Measurements from ENCODE around the gene WDPCP.
"Not testable (repeated sequence)": the region's sequence is repeated elsewhere in the genome, so short reads cannot be mapped to it uniquely, and the experiment has no call there.

The WDPCP gene

DNA sequence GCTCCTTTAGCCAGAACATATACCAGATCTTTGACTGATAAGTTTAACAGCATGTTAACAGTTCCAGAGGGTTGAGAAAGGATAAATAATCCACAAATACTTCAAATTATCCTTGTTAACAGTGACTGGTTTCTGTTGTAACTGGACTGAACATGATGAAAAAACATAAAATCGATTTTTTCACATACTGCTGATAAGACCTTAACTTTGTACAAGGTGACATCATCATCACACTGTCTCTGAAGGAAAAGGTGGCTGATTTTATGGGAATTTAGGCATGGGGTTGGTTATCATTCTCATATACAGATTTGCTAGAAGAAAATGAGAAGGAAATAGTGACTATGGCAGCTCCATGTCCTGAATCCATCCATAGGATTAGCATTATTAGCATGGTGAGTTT lies 501.6 kb downstream of the WDPCP start:
- H3K36me3 ChIP-seq (ENCODE audit: insufficient read depth, low read length), result no peaks in the 10 kb centered on the region
- no peak overlapping the region for H3K27ac ChIP-seq
- TF ChIP-seq POLR2AphosphoS5 (IDR thresholded peaks at IDR 0.05; ENCODE audit: borderline replicate concordance, low read depth, low read length) (no peak), FOXP2 (optimal IDR thresholded peaks at IDR 0.05; ENCODE audit: control extremely low read depth, extremely low read length, insufficient read depth) (no peak), EZH2 (IDR thresholded peaks at IDR 0.05) (no peak)
- H3K4me3 ChIP-seq, result no peak overlapping the region
- H3K9me3 ChIP-seq (ENCODE audit: low read depth, low read length), result no peaks in the 10 kb centered on the region
- no peak for DNase-seq (ENCODE audit: low read depth, low spot score)
- no peak overlapping the region for H3K9ac ChIP-seq (ENCODE audit: insufficient read length)

DNA sequence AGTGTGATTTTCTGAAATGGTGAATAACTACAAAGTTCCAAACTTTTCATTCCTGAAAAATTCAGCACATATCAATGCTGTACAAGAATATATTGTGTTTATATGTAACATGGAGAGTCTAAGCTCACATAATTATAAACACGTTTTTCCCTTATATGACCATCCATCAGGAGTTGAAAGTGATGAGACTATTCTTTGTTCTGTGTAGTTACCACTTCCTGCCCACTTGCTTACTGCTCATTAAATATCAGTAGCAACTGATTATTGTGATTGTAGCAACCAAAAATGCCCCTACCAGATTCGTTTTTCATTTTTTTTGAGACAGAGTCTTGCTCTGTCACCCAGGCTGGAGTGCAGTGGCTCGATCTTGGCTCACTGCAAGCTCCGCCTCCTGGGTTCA lies 506.9 kb downstream of the WDPCP start:
- TF ChIP-seq FOXP2 (optimal IDR thresholded peaks at IDR 0.05; ENCODE audit: control extremely low read depth, extremely low read length, insufficient read depth) (no peak), EZH2 (IDR thresholded peaks at IDR 0.05) (no peak), POLR2AphosphoS5 (IDR thresholded peaks at IDR 0.05; ENCODE audit: borderline replicate concordance, low read depth, low read length) (no peak)
- no peak overlapping the region for H3K4me3 ChIP-seq
- no peak for DNase-seq (ENCODE audit: low read depth, low spot score)
- H3K9me3 ChIP-seq (ENCODE audit: low read depth, low read length), result no peaks in the 10 kb centered on the region
- H3K27ac ChIP-seq, result no peak overlapping the region
- no peaks in the 10 kb centered on the region for H3K36me3 ChIP-seq (ENCODE audit: insufficient read depth, low read length)
- H3K9ac ChIP-seq (ENCODE audit: insufficient read length), result no peak overlapping the region

- no peak overlapping the region for H3K4me3 ChIP-seq
- H3K9me3 ChIP-seq (ENCODE audit: low read depth, low read length), result no peaks in the 10 kb centered on the region
- H3K36me3 ChIP-seq (ENCODE audit: insufficient read depth, low read length), result no peaks in the 10 kb centered on the region
- no peak overlapping the region for H3K27ac ChIP-seq
- H3K9ac ChIP-seq (ENCODE audit: insufficient read length), result no peak overlapping the region
- TF ChIP-seq FOXP2 (optimal IDR thresholded peaks at IDR 0.05; ENCODE audit: control extremely low read depth, extremely low read length, insufficient read depth), result no peak
- TF ChIP-seq POLR2AphosphoS5 (IDR thresholded peaks at IDR 0.05; ENCODE audit: borderline replicate concordance, low read depth, low read length), result no peak
- no peak for TF ChIP-seq EZH2 (IDR thresholded peaks at IDR 0.05)
- no peak for DNase-seq (ENCODE audit: low read depth, low spot score)
These were observed 509.2 kb downstream of the WDPCP start for GRCh38 chr2:63078852-63079606.

- H3K9me3 ChIP-seq (ENCODE audit: low read depth, low read length); H3K4me3 ChIP-seq; H3K27ac ChIP-seq; DNase-seq (ENCODE audit: low read depth, low spot score); H3K9ac ChIP-seq (ENCODE audit: insufficient read length); H3K36me3 ChIP-seq (ENCODE audit: insufficient read depth, low read length): not testable (repeated sequence)
These were observed 513.9 kb downstream of the WDPCP start for GRCh38 chr2:63074399-63074798.

DNA sequence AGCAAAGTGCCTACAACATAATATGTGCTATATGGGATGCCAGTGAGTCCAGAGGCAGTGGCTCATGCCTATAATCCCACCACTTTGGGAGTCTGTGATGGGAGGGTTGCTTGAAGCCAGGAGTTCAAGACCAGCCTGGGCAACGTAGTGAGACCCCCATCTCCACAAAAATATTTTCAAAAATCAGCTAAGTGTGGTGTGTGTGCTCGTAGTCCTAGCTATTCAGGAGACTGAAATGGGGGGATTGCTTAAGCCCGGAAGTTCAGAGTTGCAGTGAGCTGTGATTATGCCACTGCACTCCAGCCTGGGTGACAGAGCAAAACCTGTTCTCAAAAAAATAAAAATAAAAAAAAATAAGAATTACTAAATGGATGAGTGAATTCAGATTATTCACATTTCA lies 514.3 kb downstream of the WDPCP start:
- Histone ChIP-seq H3K9ac (ENCODE audit: insufficient read length) (no peak overlapping the region), H3K27ac (no peak overlapping the region), H3K9me3 (ENCODE audit: low read depth, low read length) (no peaks in the 10 kb centered on the region), H3K36me3 (ENCODE audit: insufficient read depth, low read length) (no peaks in the 10 kb centered on the region), H3K4me3 (no peak overlapping the region)
- TF ChIP-seq FOXP2 (optimal IDR thresholded peaks at IDR 0.05; ENCODE audit: control extremely low read depth, extremely low read length, insufficient read depth), result no peak
- TF ChIP-seq EZH2 (IDR thresholded peaks at IDR 0.05), result no peak
- no peak for TF ChIP-seq POLR2AphosphoS5 (IDR thresholded peaks at IDR 0.05; ENCODE audit: borderline replicate concordance, low read depth, low read length)
- no peak for DNase-seq (ENCODE audit: low read depth, low spot score)

- H3K4me3 ChIP-seq, result no peak overlapping the region
- no peak overlapping the region for H3K9ac ChIP-seq (ENCODE audit: insufficient read length)
- TF ChIP-seq EZH2 (IDR thresholded peaks at IDR 0.05) (no peak), POLR2AphosphoS5 (IDR thresholded peaks at IDR 0.05; ENCODE audit: borderline replicate concordance, low read depth, low read length) (no peak), FOXP2 (optimal IDR thresholded peaks at IDR 0.05; ENCODE audit: control extremely low read depth, extremely low read length, insufficient read depth) (no peak)
- H3K9me3 ChIP-seq (ENCODE audit: low read depth, low read length), result no peaks in the 10 kb centered on the region
- no peak overlapping the region for H3K27ac ChIP-seq
- H3K36me3 ChIP-seq (ENCODE audit: insufficient read depth, low read length), result no peaks in the 10 kb centered on the region
- no peak for DNase-seq (ENCODE audit: low read depth, low spot score)
These were observed 516.6 kb downstream of the WDPCP start for GRCh38 chr2:63071664-63072063.

All from SK-N-MC (cell line).